ENCODE results near the gene XG. TPM values are rescaled to one million over a fixed set of nuclear protein-coding genes. Genes with fewer than 3 reads are reported as not detected.
"Not testable (repeated sequence)": the region's sequence is repeated elsewhere in the genome, so short reads cannot be mapped to it uniquely, and the experiment has no call there.

Gene XG
- total RNA-seq, 1 donor from 2014 or later, result 0.41 TPM

- H3K9me3 ChIP-seq, result no peaks in the 10 kb centered on the region
- no peaks in the 10 kb centered on the region for H3K4me1 ChIP-seq
- intact Hi-C loops (cut with DNase I), result no loop called here
- H3K27ac ChIP-seq, result no peak overlapping the region
- H3K27me3 ChIP-seq (ENCODE audit: low read depth), result no peaks in the 10 kb centered on the region
- no peaks in the 10 kb centered on the region for H3K36me3 ChIP-seq
- H3K4me3 ChIP-seq, result no peak overlapping the region
- TF ChIP-seq CTCF (IDR thresholded peaks at IDR 0.05), result no peak
- ATAC-seq (no peak), DNase-seq (no peak)
Measured at GRCh38 chrX:2799369-2799768, 47.5 kb downstream of the XG start.

- DNase-seq; H3K27me3 ChIP-seq (ENCODE audit: low read depth); H3K4me3 ChIP-seq; H3K27ac ChIP-seq; intact Hi-C loops (cut with DNase I); H3K9me3 ChIP-seq; ATAC-seq; H3K4me1 ChIP-seq; H3K36me3 ChIP-seq: not testable (repeated sequence)
Measured at GRCh38 chrX:2799980-2800379, 48.1 kb downstream of the XG start.

GRCh38 chrX:2801223-2801622 lies 49.4 kb downstream of the XG start:
- TF ChIP-seq CTCF (IDR thresholded peaks at IDR 0.05), result no peak
- H3K36me3 ChIP-seq, result no peaks in the 10 kb centered on the region
- H3K4me1 ChIP-seq, result no peaks in the 10 kb centered on the region
- no peak for ATAC-seq
- no peak for DNase-seq
- H3K4me3 ChIP-seq, result no peak overlapping the region
- intact Hi-C loops (cut with DNase I), result no loop called here
- H3K9me3 ChIP-seq, result no peaks in the 10 kb centered on the region
- H3K27ac ChIP-seq, result no peak overlapping the region
- H3K27me3 ChIP-seq (ENCODE audit: low read depth), result no peaks in the 10 kb centered on the region

GRCh38 chrX:2802376-2803090 lies 50.7 kb downstream of the XG start:
- H3K9me3 ChIP-seq; H3K4me1 ChIP-seq; DNase-seq; ATAC-seq; H3K27ac ChIP-seq; H3K36me3 ChIP-seq; intact Hi-C loops (cut with DNase I); H3K4me3 ChIP-seq; H3K27me3 ChIP-seq (ENCODE audit: low read depth): not testable (repeated sequence)

- intact Hi-C loops (cut with DNase I); H3K4me3 ChIP-seq; ATAC-seq: not testable (repeated sequence)
Measured at GRCh38 chrX:2803486-2803885, 51.6 kb downstream of the XG start.

GRCh38 chrX:2804106-2804843 lies 52.4 kb downstream of the XG start:
- H3K27me3 ChIP-seq (ENCODE audit: low read depth); H3K4me3 ChIP-seq; H3K36me3 ChIP-seq; intact Hi-C loops (cut with DNase I); H3K27ac ChIP-seq; H3K9me3 ChIP-seq; DNase-seq; ATAC-seq; H3K4me1 ChIP-seq: not testable (repeated sequence)

More at GRCh38 chrX:2803486-2803885, 51.6 kb downstream of the XG start:
- not testable (repeated sequence) for H3K9me3 ChIP-seq; DNase-seq; H3K4me1 ChIP-seq; H3K36me3 ChIP-seq; H3K27me3 ChIP-seq (ENCODE audit: low read depth); H3K27ac ChIP-seq

GRCh38 chrX:2804858-2805257 lies 53.0 kb downstream of the XG start:
- H3K27ac ChIP-seq; H3K4me3 ChIP-seq; H3K36me3 ChIP-seq; DNase-seq; intact Hi-C loops (cut with DNase I); ATAC-seq; H3K9me3 ChIP-seq; H3K4me1 ChIP-seq; H3K27me3 ChIP-seq (ENCODE audit: low read depth): not testable (repeated sequence)

GRCh38 chrX:2811271-2811670 lies 59.4 kb downstream of the XG start:
- Histone ChIP-seq H3K4me3 (no peak overlapping the region), H3K36me3 (no peaks in the 10 kb centered on the region), H3K4me1 (no peaks in the 10 kb centered on the region), H3K9me3 (no peaks in the 10 kb centered on the region), H3K27ac (no peak overlapping the region), H3K27me3 (ENCODE audit: low read depth) (no peaks in the 10 kb centered on the region)
- intact Hi-C loops (cut with DNase I), result no loop called here
- ATAC-seq, result no peak
- no peak for TF ChIP-seq CTCF (IDR thresholded peaks at IDR 0.05)
- DNase-seq, result no peak

Data from lower lobe of right lung (tissue), 2 donors.